Activated B cell treated with CpG ODN at 0.5 μM for 24 hours (primary cell): ENCODE results near the gene STAM2. TPM values are rescaled to one million over a fixed set of nuclear protein-coding genes. Genes with fewer than 3 reads are reported as not detected.
"Not testable (repeated sequence)": the region's sequence is repeated elsewhere in the genome, so short reads cannot be mapped to it uniquely, and the experiment has no call there.

Source experiments
- ATAC-seq: fragments of 200-7000 bp; cut with Tn5 transposase; one replicate; pipeline ENCODE4 v1.10.0; 2021; ENCODE audit warnings: low read depth, mild to moderate bottlenecking, moderate library complexity
- CTCF ChIA-PET: fragments of 350-600 bp; sonication (Branson Sonifier 250); formaldehyde crosslinking; loops from one replicate; lab custom pipeline; 2021; ENCODE audit warnings: antibody characterized with exemption; lab: Charles Lee
- POLR2A ChIA-PET: fragments of 350-600 bp; sonication (Branson Sonifier 250); formaldehyde crosslinking; loops from one replicate; lab custom pipeline; 2021; ENCODE audit warnings: antibody characterized with exemption; lab: Charles Lee
- DNase-seq: peaks from one replicate; pipeline ENCODE4 v3.0.0; 2022
- H3K27ac Mint-ChIP-seq: one replicate; pipeline ENCODE4 v1.8.0; 2020; ENCODE audit warnings: mixed read lengths
- H3K27me3 Mint-ChIP-seq: one replicate; pipeline ENCODE4 v1.8.0; 2021; ENCODE audit warnings: mixed read lengths
- H3K36me3 Mint-ChIP-seq: one replicate; pipeline ENCODE4 v1.8.0; 2021; ENCODE audit warnings: low read depth, mixed read lengths
- H3K4me1 Mint-ChIP-seq: one replicate; pipeline ENCODE4 v1.8.0; 2021; ENCODE audit warnings: mixed read lengths
- H3K4me3 Mint-ChIP-seq: one replicate; pipeline ENCODE4 v1.8.0; 2020; ENCODE audit warnings: mild to moderate bottlenecking, mixed read lengths
- H3K9me3 Mint-ChIP-seq: one replicate; pipeline ENCODE4 v1.8.0; 2020; ENCODE audit warnings: mixed read lengths
- CTCF ChIP-seq: fragments of 200-600 bp; IDR thresholded peaks from one replicate; pipeline ENCODE4 v1.8.0; 2022; ENCODE audit warnings: antibody characterized with exemption, mild to moderate bottlenecking
- intact Hi-C: fragments of 100-400 bp; cut with micrococcal nuclease; formaldehyde crosslinking; loops from one replicate; pipeline ENCODE4 v1.15.1; 2024
- total RNA-seq: library from RNA; stranded (reverse); gene quantifications from 2 replicates; pipeline ENCODE4 v1.2.3, GENCODE V29; 2022

Gene STAM2
- total RNA-seq, 1 donor from 2014 or later = 27.4 TPM

- Mint-ChIP-seq H3K4me3 (no peak overlapping the region), H3K36me3 (no peaks in the 10 kb centered on the region)
- no peak for ATAC-seq
These were observed 43.7 kb upstream of the STAM2 start for GRCh38 chr2:152219077-152219828.

GRCh38 chr2:152201466-152201830 is 25.9 kb upstream of the STAM2 start:
- Mint-ChIP-seq H3K4me3 (no peak overlapping the region), H3K4me1 (no peaks in the 10 kb centered on the region), H3K27ac (no peak overlapping the region), H3K9me3 (no peaks in the 10 kb centered on the region), H3K27me3 (peaks cover 6% of the 10 kb centered on the region), H3K36me3 (no peaks in the 10 kb centered on the region)
- ChIA-PET POLR2A (no interaction called here), CTCF (no interaction called here)
- intact Hi-C loops = no loop called here
- TF ChIP-seq CTCF = no peak
- DNase-seq = no peak
- ATAC-seq = no peak

More at GRCh38 chr2:152219077-152219828, 43.7 kb upstream of the STAM2 start:
- POLR2A ChIA-PET = no interaction called here
- no peak for DNase-seq
- no peaks in the 10 kb centered on the region for H3K4me1 Mint-ChIP-seq
- no peaks in the 10 kb centered on the region for H3K27me3 Mint-ChIP-seq
- CTCF ChIA-PET = no interaction called here
- H3K27ac Mint-ChIP-seq = no peak overlapping the region
- H3K9me3 Mint-ChIP-seq = no peaks in the 10 kb centered on the region
- intact Hi-C loops = no loop called here
- no peak for TF ChIP-seq CTCF

- ChIA-PET POLR2A (no interaction called here), CTCF (interaction anchor here (0.9 kb wide), 1 partner anchor 25 kb away, joined by 3 read pairs; the partner anchor contains the start of gene STAM2)
- no peak for TF ChIP-seq CTCF
- Mint-ChIP-seq H3K4me1 (no peaks in the 10 kb centered on the region), H3K27me3 (peaks cover 6% of the 10 kb centered on the region), H3K4me3 (no peak overlapping the region), H3K9me3 (no peaks in the 10 kb centered on the region), H3K36me3 (no peaks in the 10 kb centered on the region), H3K27ac (no peak overlapping the region)
- intact Hi-C loops = no loop called here
- DNase-seq = no peak
- no peak for ATAC-seq
These were observed 25.3 kb upstream of the STAM2 start for GRCh38 chr2:152200565-152201465.

- Mint-ChIP-seq H3K27me3 (peaks cover 13% of the 10 kb centered on the region), H3K36me3 (no peaks in the 10 kb centered on the region), H3K27ac (no peak overlapping the region), H3K9me3 (no peaks in the 10 kb centered on the region), H3K4me1 (no peaks in the 10 kb centered on the region), H3K4me3 (no peak overlapping the region)
- DNase-seq (no peak), ATAC-seq (no peak)
- intact Hi-C loops = no loop called here
- no peak for TF ChIP-seq CTCF
- ChIA-PET POLR2A (no interaction called here), CTCF (interaction anchor here (0.9 kb wide), 2 partner anchors 25 to 436 kb away, joined by 3 read pairs; partner anchors contain the start of gene STAM2)
These were observed 24.5 kb upstream of the STAM2 start for GRCh38 chr2:152200101-152200500.

- intact Hi-C loops = no loop called here
- ATAC-seq = no peak
- ChIA-PET POLR2A (no interaction called here), CTCF (no interaction called here)
- DNase-seq = no peak
- H3K27ac Mint-ChIP-seq = no peak overlapping the region
- H3K4me3 Mint-ChIP-seq = no peak overlapping the region
- H3K9me3 Mint-ChIP-seq = no peaks in the 10 kb centered on the region
- no peak for TF ChIP-seq CTCF
- no peaks in the 10 kb centered on the region for H3K36me3 Mint-ChIP-seq
- peaks cover 17% of the 10 kb centered on the region for H3K27me3 Mint-ChIP-seq
- no peaks in the 10 kb centered on the region for H3K4me1 Mint-ChIP-seq
These were observed 22.9 kb upstream of the STAM2 start for GRCh38 chr2:152198499-152198898.

- intact Hi-C loops, POLR2A ChIA-PET, DNase-seq, H3K4me1 Mint-ChIP-seq, H3K4me3 Mint-ChIP-seq, H3K9me3 Mint-ChIP-seq, ATAC-seq, CTCF ChIA-PET, H3K27ac Mint-ChIP-seq, H3K36me3 Mint-ChIP-seq: not testable (repeated sequence)
- H3K27me3 Mint-ChIP-seq = peaks cover 22% of the 10 kb centered on the region
These were observed 22.1 kb upstream of the STAM2 start for GRCh38 chr2:152197508-152198284.
